ENCODE results near the gene NMBR.
"Not testable (repeated sequence)": the region's sequence is repeated elsewhere in the genome, so short reads cannot be mapped to it uniquely, and the experiment has no call there.

Gene NMBR

DNA sequence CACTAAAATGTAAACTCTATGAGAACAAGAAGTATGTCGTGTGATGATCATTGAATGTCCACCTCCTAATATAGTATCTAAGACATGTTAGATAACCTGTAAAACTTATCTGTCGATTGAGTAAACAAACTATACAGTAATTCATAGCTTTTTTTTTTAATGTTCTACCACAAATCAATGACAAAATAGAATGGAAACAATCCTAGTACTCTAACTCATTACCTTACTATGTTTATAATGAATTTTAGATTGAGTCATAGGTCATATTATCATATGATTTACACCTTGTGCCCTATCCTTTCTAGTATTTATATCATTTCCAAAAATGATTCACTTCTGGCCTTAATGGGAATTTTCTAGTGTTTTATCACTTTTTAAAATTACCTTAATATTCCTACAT is 6.3 kb upstream of the NMBR start:
- no peak for DNase-seq

DNA sequence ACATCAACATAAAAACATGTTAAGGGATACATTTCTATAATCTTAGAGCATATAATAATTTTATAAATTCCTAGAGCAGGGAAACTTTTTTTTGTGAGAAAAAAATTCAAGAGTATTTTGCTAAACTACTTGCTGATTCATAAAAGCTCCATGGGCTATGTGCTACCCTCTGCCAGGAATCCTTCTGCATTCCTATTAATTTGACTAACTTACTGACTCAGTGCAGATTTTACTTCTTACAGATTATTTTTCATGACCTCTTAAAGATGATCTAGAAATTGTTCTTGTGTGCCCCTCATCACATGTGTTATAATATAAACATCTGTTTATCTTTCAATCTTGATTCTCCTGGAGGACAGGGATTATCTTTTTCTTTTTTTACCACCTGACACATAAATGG is 5.8 kb upstream of the NMBR start:
- DNase-seq = no peak

DNA sequence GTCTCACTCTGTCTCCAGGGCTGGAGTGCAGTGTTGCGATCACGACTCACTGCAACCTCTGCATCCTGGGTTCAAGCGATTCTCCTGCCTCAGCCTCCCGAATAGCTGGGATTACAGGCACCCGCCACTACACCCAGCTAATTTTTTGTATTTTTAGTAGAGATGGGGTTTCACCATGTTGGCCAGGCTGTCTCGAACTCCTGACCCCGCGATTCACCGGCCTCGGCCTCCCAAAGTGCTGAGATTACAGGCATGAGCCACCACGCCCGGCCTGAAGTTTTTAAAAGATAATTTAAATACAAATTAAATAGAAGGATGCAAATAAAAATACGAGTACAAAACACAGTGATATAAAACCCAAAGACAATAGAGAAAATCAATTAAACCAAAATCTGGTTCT is 5.4 kb downstream of the NMBR start:
- not testable (repeated sequence) for DNase-seq

DNA sequence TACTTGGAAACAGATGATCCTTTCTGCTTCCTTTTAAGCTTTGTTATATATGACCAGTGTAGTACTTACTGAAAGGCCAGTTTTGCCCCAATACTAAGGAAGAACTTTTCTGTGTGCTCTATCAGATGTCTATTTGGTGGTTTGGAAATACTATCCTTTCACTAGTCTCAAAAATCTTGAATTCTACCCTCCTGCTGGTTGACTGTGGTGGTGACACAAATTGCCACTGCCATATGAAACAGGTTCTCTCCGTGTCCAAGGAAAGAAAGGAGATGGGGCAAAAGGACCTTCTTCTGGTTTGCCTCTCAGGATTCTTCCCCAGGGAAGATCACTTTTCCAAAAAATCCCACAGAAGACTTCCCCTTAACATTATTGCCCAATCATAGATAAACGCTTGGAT is 8.0 kb downstream of the NMBR start:
- DNase-seq = no peak

DNA sequence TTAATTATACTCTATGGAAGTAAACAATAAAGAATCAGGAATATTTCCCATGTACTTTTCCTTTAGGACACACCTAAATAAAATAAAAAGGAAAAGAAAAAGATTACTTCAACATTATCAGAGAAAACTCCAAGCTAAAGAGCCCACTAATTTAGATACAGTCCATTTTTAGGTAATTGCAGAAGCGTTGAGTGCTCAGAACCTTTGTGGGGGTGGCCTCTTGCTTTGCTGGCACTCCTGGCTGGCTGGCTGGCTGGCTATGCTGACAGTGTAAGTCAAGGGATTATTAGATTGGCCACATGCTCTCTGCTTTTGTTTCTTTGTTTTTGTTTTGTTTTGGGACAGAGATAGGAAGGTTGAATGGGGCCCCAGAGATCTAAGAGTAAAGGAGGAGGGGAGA is 14.3 kb downstream of the NMBR start, which contains the start of gene GJE1:
GJE1 (plus strand) TSS at position 301 of the 400 bp plus-strand sequence. CDS start 234 bp downstream, outside the sequence.
- no peak for DNase-seq

DNA sequence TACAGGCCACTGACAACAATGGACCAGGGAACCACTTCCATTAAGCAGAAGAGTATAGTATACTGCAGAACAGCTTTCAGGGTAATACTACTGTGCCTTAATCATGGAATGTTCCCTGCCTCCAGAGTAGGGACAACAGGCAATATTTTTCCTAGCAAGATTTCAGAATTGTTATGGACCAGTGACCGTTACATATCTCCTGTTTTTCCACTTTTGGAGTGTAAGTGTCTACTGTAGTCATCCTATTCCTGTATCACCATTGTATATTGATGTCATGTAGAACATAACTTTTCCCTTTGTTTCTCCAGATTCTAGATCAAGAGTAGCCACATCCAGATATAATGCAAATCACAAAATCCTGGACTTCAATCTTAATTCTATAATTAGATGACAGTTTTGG is 16.1 kb downstream of the NMBR start:
- no peak for DNase-seq

DNA sequence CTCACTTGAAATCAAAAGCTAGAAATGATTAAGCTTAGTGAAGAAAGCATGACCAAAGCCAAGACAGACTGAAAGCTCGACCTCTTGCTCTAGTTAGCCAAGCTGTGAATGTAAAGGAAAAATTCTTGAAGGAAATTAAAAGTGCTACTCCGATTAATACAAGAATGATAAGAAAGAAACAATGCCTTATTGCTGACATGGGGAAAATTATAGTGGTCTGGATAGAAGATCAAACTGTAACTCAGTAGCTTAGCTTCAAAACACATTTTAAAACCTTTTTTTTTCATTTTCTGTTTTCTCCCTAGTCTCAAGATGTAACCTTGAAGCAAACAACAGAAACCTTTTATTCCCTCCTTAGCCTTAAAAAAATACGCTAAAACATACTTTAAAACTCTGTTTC is 25.6 kb downstream of the NMBR start:
- DNase-seq = no peak

DNA sequence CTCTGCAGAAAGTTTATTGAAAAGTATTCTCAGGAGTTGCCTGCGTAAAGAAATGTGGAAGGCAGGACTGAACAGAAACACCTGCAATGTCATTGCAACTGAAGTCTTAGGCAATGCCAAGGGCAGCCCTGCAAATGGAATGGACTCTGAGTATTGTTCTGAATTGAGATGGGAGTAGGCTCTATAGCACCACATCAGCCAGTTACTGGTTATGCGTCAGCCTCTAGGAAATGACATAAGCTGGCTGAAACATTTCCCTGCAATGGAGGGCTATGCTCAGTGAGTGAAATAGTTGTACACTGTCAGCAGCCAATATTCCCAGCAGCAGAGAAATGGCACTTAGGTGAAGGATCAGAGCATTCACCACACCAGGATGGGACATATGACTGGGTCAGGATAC is 28.0 kb downstream of the NMBR start:
- DNase-seq = no peak

DNA sequence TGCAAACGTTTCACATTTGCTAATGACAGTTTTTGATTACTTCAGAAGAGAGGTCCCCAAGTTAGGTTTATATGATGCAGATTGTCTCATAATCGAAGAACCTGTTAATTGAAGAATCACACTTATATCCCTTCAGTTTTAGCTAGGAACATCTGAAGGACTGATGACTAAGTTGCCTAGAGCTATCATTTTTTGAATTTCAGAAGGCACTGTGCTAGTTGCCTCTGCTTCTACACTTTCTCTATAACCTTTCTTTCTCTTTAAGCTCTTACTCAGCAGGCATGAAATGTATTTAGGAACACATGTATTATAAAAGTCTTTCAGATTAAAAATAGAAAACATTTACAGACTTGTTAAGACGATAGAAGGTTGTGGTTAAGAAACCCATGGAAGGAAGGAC is 28.6 kb downstream of the NMBR start:
- DNase-seq = no peak

DNA sequence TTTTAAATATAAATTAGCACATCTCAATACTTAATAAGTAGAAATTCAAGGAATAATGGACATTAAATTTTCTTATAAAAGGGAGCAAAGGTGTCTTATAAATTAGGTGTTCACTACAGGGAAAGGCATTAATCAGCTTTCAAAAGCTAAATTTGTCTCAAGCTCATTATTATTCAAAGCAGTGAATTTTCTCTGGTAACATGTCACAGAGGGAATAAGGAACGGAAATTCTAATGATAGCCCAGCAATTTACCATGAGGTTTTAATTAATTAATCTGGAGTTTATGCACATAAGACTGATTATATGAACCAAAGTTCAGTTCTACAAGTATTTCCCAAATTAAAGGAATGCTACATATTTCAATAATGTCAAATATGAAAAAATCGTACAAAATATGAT is 29.6 kb downstream of the NMBR start:
- DNase-seq = no peak

DNA sequence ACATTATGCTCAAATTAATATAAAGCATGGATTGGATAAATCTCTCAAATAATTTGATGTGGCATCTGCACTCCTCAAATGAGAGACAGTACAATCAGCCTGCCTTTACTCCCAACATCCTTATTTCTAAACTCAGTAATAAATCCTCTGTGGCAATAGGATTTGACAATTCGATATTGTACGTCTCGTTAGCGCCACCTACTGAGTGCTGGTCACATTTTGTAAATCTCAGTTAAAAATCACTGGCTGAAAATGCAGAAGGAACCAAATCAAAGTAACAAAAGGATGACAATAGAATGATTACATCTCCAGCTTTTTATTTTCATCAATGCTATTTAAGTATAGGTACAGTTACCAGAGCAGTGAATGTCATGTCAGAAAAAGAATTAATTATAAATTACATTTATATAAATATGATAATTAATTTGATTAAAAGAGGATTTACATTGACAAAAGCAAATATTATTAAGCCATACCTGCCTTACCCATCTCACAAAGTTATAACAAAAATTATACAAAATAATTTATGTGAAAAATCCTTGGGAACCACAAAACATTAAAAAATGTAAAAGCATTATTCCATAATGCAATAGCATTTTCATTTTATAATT is 34.4 kb downstream of the NMBR start:
- no peak for DNase-seq

DNA sequence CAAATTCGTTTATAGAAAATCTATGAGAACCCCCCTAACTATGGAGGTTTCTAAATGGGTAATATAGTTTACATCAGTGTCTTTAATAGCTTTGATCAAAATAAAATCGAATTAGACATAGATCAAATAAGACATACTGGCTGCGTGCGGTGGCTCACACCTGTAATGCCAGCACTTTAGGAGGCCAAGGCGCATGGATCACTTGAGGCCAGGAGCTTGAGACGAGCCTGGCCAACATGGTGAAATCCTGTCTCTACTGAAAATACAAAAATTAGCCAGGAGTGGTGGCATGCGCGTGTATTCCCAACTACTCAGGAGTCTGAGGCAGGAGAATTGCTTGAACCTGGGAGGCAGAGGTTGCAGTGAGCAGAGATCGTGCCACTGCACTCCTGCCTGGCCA is 36.1 kb downstream of the NMBR start:
- not testable (repeated sequence) for DNase-seq

DNA sequence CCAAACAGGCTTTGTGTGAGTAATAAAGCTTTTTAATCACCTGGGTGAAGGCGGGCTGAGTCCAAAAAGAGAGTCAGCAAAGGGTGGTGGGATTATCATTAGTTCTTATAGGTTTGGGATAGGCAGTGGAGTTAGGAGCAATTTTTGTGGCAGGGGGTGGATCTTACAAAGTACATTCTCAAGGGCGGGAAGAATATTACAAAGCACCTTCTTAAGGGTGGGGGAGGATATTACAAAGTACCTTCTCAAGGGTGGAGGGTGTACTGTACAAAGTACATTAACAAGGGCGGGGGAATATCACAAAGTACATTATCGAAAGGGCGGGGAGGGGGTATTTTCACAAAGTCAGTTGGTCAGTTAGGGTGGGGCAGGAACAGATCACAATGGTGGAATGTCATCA is 42.1 kb downstream of the NMBR start:
- DNase-seq = not testable (repeated sequence)

DNA sequence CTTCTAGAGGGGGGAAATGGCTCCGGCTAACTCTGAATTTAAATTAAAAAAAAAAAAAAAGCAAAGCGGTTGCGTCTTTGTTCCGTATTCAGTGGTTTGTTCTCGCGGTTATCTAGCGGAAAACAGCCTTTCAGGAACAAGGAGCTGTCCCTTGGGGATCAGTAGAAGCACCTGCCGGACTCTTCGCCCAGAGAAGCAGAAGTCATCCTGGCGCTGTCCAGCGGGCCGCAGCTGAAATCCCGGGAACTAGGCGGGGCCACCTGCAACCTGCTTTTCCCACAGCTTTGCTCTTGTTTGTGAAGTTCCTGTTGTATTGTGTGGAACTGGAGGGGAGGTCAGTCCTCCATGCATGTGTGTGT is 58.1 kb downstream of the NMBR start:
- no peak for DNase-seq

DNA sequence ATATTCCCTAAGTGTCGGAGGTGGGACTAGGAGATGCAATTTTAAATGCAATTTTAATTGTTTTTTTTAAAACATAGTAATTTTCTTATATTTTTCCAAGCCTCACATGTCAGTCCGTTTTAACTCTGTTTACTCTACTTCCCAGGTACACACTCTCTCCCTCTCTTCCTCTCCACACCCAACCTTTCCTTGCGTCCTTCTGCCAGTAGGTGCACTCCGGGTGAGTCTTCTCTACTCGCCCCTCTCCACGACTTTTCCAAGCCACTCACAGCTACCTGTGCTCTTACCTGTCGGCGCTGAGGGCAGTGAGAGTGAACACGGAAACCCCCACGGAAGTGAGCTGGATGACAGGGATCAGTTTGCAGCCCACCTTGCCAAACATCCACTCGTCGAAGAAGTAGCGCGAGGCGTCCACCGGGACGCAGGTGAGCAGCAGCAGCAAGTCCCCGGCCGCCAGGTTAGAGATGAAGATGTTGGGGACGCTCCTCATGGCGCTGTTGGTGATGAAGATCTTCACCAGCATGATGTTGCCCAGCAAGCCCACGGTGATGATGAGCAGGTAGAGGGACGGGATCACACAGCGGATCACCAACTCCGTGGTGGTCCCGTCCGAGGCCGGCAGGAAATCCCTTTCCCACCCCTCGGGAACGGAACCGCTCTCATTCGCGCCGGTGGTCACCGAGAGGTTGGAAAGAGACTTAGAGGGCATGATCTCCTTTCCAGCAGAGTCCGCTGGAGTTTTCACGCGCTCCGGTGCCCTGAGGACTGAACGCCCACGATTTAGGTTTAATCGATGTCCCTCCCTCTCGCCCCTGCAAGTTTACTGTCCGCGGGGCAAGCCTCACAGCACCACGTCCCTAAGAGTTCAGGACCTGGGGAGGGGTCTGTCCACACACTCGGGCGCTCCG is 58.7 kb downstream of the NMBR start:
- no peak for DNase-seq

DNA sequence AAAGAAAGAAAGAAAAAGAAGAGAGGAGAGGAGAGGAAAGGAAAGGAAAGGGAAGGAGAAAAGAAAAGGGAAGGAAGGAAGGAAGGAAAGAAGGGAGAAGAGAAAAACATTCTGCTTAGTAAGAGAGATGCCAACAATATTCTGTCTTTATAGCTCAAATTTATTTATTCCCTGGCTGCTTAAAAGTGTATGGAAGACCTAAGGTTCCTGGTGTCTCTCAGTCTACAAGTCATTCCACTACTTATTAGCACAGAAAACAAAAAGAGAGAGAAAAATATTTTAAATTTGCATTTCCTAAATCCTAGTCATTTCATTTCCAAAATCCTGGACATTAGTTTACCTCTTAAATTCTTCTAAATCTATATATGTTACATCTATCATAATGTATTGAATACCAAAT is 67.8 kb downstream of the NMBR start:
- DNase-seq = no peak

DNA sequence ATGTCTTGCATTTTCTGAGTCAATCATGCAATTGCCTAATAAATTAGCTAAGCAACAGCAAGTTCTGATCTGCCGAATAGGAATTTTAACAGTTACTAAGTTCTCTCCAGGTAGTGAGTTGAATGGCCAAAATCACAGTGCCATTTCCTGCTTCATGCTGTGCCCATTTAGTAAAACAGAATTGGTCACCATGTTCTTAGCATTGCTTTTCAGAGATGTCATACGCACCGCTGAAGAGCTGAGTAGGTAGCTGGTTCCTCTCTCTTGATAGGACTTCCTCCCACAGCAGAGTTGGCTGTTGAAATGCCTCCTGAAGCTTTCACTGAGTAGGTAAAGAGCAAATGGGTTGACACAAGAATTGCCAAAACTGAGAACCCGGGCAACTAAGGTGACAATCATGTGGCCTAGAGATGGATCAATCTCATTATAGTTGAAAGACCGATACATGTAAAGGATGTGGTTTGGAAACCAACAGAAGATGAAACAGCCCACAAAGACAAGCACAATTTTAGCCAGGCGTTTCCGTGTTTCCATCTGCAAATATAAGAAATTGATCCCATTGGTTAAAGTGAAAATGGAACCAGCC is 71.3 kb downstream of the NMBR start:
- DNase-seq = no peak

DNA sequence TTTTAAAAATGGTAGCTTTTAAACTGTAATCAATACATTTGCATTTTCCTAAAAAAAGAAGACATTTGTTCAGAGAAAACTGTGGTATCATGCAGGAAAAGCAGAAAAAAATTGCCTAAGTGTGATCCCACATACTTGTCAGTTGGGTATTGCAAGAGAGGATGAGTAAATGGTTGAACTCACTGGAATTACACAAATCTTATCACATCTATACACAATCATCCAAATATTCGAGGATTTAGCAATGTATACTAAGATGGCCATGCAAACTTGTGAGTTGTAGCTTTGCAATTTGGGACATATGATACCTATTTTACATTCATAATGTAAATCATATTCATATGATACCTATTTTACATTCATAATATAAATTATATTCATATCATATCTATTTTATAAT is 72.4 kb downstream of the NMBR start:
- no peak for DNase-seq

DNA sequence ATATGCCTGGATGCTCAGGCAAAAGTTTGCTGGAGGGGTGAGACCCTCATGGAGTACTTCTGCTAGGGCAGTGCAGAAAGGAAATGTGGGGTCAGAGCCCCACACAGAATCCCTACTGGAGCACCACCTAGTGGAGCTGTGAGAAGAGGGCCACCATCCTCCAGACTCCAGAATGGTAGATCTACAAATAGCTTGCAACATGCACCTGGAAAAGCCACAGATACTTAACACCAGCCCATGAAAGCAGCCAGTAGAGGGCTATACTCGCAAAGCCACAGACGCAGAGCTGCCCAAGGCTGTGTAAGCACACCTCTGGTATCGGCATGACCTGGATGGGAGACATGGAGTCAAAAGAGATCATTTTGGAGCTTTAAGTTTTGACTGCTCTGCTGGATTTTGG is 74.9 kb downstream of the NMBR start:
- no peak for DNase-seq

DNA sequence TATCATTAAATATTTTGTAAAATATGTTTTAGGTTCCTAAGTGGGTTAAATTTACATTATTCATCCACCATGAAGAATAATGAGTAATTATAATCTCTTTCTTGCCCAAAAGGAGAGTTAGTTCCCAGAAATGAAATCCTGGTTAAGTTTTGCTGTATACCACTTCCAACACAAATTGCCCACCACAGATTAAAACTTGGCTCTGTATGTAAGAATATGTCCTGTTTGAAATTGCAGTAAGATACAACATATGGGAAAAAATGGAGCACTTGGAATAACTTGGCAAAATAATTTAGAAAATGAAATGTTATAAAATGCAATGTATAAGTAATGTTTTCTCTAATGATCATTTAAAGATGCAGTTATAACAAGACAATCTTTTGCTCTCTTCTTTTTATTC is 78.5 kb downstream of the NMBR start:
- DNase-seq = no peak

DNA sequence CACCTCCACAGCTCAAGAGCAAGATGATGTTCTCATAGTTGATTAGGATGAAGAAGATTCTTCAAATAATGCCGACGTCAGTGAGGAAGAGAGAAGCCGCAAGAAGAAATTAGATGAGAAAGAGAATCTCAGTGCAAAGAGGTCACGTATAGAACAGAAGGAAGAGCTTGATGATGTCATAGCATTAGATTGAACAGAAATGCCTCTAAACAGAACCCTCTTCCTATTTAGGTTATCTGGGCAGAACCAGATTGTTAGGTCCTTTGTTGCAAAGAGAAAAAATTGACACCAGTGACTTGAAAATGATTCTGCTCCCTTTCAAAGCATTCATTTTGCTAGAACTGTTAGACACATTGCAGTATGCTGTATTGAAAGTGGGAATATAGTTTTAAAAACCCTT is 84.1 kb downstream of the NMBR start:
- not testable (repeated sequence) for DNase-seq

DNA sequence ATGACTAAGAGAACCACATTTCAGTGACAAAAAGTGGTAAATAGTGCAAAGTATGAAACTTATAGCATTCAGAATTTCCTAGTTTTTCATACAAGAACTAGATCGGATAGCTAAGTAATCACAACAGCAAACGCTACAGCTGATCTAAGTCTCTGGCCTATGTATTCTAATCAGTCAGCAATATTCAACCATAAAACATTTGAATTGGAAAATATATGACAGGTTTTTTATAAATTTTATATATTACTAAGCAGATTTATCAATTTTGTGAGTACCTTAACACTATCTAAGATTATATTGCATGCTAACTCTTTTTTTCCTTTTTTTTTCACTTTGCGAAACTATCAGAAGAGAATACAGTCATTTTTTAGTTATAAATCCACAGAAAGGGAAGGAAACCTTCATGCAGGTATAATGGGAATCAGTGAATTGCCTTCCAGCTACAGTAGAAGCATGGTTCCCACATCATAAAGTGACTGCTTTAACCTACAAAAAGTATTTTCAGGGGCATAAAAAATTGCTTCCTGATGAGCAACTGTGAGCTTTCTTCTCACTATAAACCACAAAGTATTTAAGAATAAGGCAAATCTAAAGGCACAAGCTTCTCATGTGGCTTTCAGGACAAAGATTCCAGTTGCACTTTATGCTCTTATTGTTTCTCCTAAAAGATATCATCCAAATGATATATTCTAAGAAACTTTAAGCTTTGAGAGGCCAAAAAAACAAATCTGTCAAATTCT is 88.2 kb downstream of the NMBR start:
- no peak for DNase-seq

DNA sequence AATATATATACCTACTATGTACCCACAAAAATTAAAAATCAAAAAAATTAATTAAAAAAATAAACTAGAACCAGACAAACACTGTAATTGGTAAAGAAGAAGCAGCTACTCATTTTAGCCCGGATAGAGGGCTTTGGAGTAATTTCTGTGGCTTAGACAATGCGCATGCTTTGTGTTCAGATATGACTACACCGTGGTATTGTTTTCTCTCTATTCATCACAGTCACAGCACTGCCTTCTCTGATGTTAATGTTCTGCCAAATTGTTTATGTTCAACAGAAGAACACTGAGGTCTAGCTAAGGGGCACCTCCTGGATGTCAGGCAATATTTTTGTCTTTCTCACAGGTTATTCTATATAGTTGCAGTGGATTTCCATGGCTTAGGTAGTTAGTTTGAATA is 91.7 kb downstream of the NMBR start:
- DNase-seq = no peak

DNA sequence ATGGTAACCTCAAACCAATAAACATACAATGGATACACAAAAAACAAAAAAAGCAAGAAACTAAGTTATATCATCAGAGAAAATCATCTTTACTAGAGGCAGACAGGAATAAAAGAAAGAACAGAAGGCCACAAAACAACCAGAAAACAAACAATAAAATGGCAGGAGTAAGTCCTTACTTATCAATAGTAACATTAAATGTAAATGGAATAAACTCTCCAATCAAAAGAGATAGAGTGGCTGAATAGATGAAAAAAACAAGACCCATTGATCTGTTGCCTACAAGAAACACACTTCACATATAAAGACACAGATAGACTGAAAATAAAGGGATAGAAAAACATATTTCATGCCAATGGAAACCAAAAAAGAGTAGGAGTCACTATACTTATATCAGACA is 95.5 kb downstream of the NMBR start:
- no peak for DNase-seq

All from NCI-H2081 treated with DMSO at 0.1 percent for 48 hours (cell line).